ENCODE data around the gene ENG. TPM values are rescaled to one million over a fixed set of nuclear protein-coding genes. Genes with fewer than 3 reads are reported as not detected.
A peak's percentile ranks its signal among the peaks of the same experiment; 100 is the strongest.

Gene ENG
- polyA plus RNA-seq, 2 donors: 11.1 to 17.9 TPM

- no peaks in the 10 kb centered on the region for H3K36me3 ChIP-seq (ENCODE audit: control insufficient read depth in 2 of 2, insufficient read depth in 2 of 2, low read length in 1 of 2)
- H3K9me3 ChIP-seq (ENCODE audit: control insufficient read depth in 2 of 2, insufficient read depth in 1 of 2, low read depth in 1 of 2, low read length in 1 of 2): no peaks in the 10 kb centered on the region
- 90 to 93% methylated on average over 3 of the region's 3 CpGs for WGBS, 2 donors
- peaks cover 0 to 5% of the 10 kb centered on the region in 2 donors for H3K4me1 ChIP-seq (ENCODE audit: control insufficient read depth in 2 of 2, insufficient read depth in 2 of 2, low read length in 1 of 2)
- H3K27me3 ChIP-seq (ENCODE audit: control insufficient read depth in 1 of 2, insufficient read depth in 2 of 2, low read length in 2 of 2): no peaks in the 10 kb centered on the region
- H3K4me3 ChIP-seq (ENCODE audit: low read depth in 1 of 2, low read length in 2 of 2): no peak overlapping the region
- no peak overlapping the region for H3K27ac ChIP-seq (ENCODE audit: low read depth in 2 of 2, low read length in 1 of 2)
Measured at GRCh38 chr9:127773272-127773671, 81.2 kb downstream of the ENG start.

GRCh38 chr9:127772603-127773002 lies 81.9 kb downstream of the ENG start:
- WGBS, 2 donors: 92 to 96% methylated on average over 5 of the region's 5 CpGs

GRCh38 chr9:127771570-127772189 lies 82.8 kb downstream of the ENG start:
- H3K4me3 ChIP-seq (ENCODE audit: low read depth in 1 of 2, low read length in 2 of 2): peak overlapping the region in 1 of 2 donors; percentile 55

More at GRCh38 chr9:127772603-127773002, 81.9 kb downstream of the ENG start:
- Histone ChIP-seq H3K4me1 (ENCODE audit: control insufficient read depth in 2 of 2, insufficient read depth in 2 of 2, low read length in 1 of 2) (peaks cover 0 to 5% of the 10 kb centered on the region in 2 donors), H3K27me3 (ENCODE audit: control insufficient read depth in 1 of 2, insufficient read depth in 2 of 2, low read length in 2 of 2) (no peaks in the 10 kb centered on the region), H3K36me3 (ENCODE audit: control insufficient read depth in 2 of 2, insufficient read depth in 2 of 2, low read length in 1 of 2) (no peaks in the 10 kb centered on the region), H3K27ac (ENCODE audit: low read depth in 2 of 2, low read length in 1 of 2) (no peak overlapping the region), H3K9me3 (ENCODE audit: control insufficient read depth in 2 of 2, insufficient read depth in 1 of 2, low read depth in 1 of 2, low read length in 1 of 2) (no peaks in the 10 kb centered on the region), H3K4me3 (ENCODE audit: low read depth in 1 of 2, low read length in 2 of 2) (no peak overlapping the region)

DNA sequence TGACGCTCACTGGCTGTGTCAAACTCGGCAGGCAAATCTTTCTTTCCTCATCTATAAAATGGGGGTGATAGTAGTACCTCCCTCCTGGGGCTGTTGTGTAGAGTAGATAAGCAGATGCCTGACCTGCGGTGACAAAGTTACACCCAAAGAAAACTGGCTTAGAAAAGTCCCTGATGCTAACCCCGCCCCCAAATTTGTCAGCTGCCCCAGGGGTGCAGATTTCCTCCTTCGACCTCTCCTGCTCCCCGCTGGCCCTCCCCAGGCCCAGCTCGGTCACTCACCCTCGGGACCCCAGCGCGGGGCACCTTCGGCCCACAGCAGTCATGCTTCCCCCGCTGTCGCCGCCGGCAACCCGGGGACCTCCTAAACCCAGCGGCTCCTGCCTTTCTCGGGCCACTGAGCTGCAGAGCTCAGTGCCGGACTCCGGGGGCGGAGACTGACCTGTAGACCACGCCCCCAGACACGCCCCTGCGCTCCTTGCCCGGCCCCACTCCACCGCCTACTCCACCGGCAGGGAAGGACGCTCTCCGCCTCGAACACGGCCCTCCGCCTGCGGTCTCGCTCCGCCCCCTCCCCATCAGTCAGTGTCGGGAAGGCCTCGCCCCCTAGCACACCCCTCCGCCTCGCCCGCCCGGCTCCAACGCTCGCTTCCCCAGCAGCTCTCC lies 83.4 kb downstream of the ENG start:
- 2 to 3% methylated on average over 38 to 43 of the region's 43 CpGs for WGBS, 2 donors
- Histone ChIP-seq H3K27me3 (ENCODE audit: control insufficient read depth in 1 of 2, insufficient read depth in 2 of 2, low read length in 2 of 2) (no peaks in the 10 kb centered on the region), H3K4me1 (ENCODE audit: control insufficient read depth in 2 of 2, insufficient read depth in 2 of 2, low read length in 1 of 2) (peaks cover 0 to 5% of the 10 kb centered on the region in 2 donors), H3K27ac (ENCODE audit: low read depth in 2 of 2, low read length in 1 of 2) (peak overlapping the region; percentile 44 to 83), H3K9me3 (ENCODE audit: control insufficient read depth in 2 of 2, insufficient read depth in 1 of 2, low read depth in 1 of 2, low read length in 1 of 2) (no peaks in the 10 kb centered on the region), H3K36me3 (ENCODE audit: control insufficient read depth in 2 of 2, insufficient read depth in 2 of 2, low read length in 1 of 2) (no peaks in the 10 kb centered on the region), H3K4me3 (ENCODE audit: low read depth in 1 of 2, low read length in 2 of 2) (peak overlapping the region; percentile 47 to 55)

More at GRCh38 chr9:127771570-127772189, 82.8 kb downstream of the ENG start:
- WGBS, 2 donors: 3% methylated on average over 18 to 19 of the region's 19 CpGs
- Histone ChIP-seq H3K4me1 (ENCODE audit: control insufficient read depth in 2 of 2, insufficient read depth in 2 of 2, low read length in 1 of 2) (peaks cover 0 to 5% of the 10 kb centered on the region in 2 donors), H3K27me3 (ENCODE audit: control insufficient read depth in 1 of 2, insufficient read depth in 2 of 2, low read length in 2 of 2) (no peaks in the 10 kb centered on the region), H3K27ac (ENCODE audit: low read depth in 2 of 2, low read length in 1 of 2) (peak overlapping the region; percentile 44 to 76), H3K9me3 (ENCODE audit: control insufficient read depth in 2 of 2, insufficient read depth in 1 of 2, low read depth in 1 of 2, low read length in 1 of 2) (no peaks in the 10 kb centered on the region), H3K36me3 (ENCODE audit: control insufficient read depth in 2 of 2, insufficient read depth in 2 of 2, low read length in 1 of 2) (no peaks in the 10 kb centered on the region)

DNA sequence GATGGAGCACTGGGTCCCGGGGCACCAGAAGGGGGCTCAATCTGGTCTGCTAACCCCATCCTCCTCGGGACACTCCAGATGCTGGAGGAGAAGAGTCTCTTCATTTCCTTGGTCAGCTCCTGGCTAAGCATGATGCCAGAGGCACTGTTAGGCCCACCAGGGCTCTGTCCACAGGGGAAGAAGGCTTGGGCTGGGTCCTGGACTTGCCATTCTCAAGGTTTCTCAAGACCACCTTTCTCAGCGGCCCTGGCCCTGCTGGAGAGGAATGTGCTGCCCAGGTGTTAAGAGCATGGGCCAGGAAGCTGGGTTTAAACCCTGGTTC lies 83.9 kb downstream of the ENG start:
- peak overlapping the region; percentile 4 to 47 for H3K4me3 ChIP-seq (ENCODE audit: low read depth in 1 of 2, low read length in 2 of 2)
- peak overlapping the region; percentile 35 to 55 for H3K27ac ChIP-seq (ENCODE audit: low read depth in 2 of 2, low read length in 1 of 2)
- H3K4me1 ChIP-seq (ENCODE audit: control insufficient read depth in 2 of 2, insufficient read depth in 2 of 2, low read length in 1 of 2): peaks cover 0 to 5% of the 10 kb centered on the region in 2 donors

GRCh38 chr9:127769929-127770582 lies 84.4 kb downstream of the ENG start:
- Histone ChIP-seq H3K36me3 (ENCODE audit: control insufficient read depth in 2 of 2, insufficient read depth in 2 of 2, low read length in 1 of 2) (no peaks in the 10 kb centered on the region), H3K9me3 (ENCODE audit: control insufficient read depth in 2 of 2, insufficient read depth in 1 of 2, low read depth in 1 of 2, low read length in 1 of 2) (no peaks in the 10 kb centered on the region), H3K27me3 (ENCODE audit: control insufficient read depth in 1 of 2, insufficient read depth in 2 of 2, low read length in 2 of 2) (no peaks in the 10 kb centered on the region), H3K4me3 (ENCODE audit: low read depth in 1 of 2, low read length in 2 of 2) (peak overlapping the region in 1 of 2 donors; percentile 4), H3K4me1 (ENCODE audit: control insufficient read depth in 2 of 2, insufficient read depth in 2 of 2, low read length in 1 of 2) (peaks cover 0 to 5% of the 10 kb centered on the region in 2 donors), H3K27ac (ENCODE audit: low read depth in 2 of 2, low read length in 1 of 2) (peak overlapping the region; percentile 35 to 51)
- WGBS, 2 donors: 67 to 68% methylated on average over 4 of the region's 4 CpGs

More for the DNA sequence above, 83.9 kb downstream of the ENG start:
- H3K27me3 ChIP-seq (ENCODE audit: control insufficient read depth in 1 of 2, insufficient read depth in 2 of 2, low read length in 2 of 2): no peaks in the 10 kb centered on the region
- WGBS, 2 donors: 49 to 58% methylated on average over 3 of the region's 3 CpGs
- H3K36me3 ChIP-seq (ENCODE audit: control insufficient read depth in 2 of 2, insufficient read depth in 2 of 2, low read length in 1 of 2): no peaks in the 10 kb centered on the region
- no peaks in the 10 kb centered on the region for H3K9me3 ChIP-seq (ENCODE audit: control insufficient read depth in 2 of 2, insufficient read depth in 1 of 2, low read depth in 1 of 2, low read length in 1 of 2)

DNA sequence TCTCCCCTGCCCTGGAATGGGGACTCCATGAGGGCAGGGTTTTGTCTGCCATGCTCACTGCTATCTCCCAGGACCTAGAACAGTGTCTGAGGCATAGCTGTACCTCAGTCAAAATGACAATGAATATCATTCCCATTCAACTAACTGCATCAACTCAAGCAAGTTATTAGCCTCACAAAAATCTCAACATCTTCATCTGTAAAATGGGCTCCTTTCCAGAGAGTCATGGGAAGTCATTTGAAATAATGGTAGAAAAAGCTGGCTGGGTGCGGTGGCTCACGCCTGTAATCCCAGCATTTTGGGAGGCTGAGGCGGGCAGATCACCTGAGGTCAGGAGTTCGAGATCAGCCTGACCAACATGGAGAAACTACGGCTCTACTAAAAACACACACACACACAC lies 85.4 kb downstream of the ENG start:
- no peak overlapping the region for H3K4me3 ChIP-seq (ENCODE audit: low read depth in 1 of 2, low read length in 2 of 2)
- H3K36me3 ChIP-seq (ENCODE audit: control insufficient read depth in 2 of 2, insufficient read depth in 2 of 2, low read length in 1 of 2): no peaks in the 10 kb centered on the region
- no peak overlapping the region for H3K27ac ChIP-seq (ENCODE audit: low read depth in 2 of 2, low read length in 1 of 2)
- no peaks in the 10 kb centered on the region for H3K27me3 ChIP-seq (ENCODE audit: control insufficient read depth in 1 of 2, insufficient read depth in 2 of 2, low read length in 2 of 2)
- no peaks in the 10 kb centered on the region for H3K9me3 ChIP-seq (ENCODE audit: control insufficient read depth in 2 of 2, insufficient read depth in 1 of 2, low read depth in 1 of 2, low read length in 1 of 2)
- WGBS, 2 donors: 89 to 95% methylated on average over 5 of the region's 5 CpGs
- peaks cover 0 to 5% of the 10 kb centered on the region in 2 donors for H3K4me1 ChIP-seq (ENCODE audit: control insufficient read depth in 2 of 2, insufficient read depth in 2 of 2, low read length in 1 of 2)

DNA sequence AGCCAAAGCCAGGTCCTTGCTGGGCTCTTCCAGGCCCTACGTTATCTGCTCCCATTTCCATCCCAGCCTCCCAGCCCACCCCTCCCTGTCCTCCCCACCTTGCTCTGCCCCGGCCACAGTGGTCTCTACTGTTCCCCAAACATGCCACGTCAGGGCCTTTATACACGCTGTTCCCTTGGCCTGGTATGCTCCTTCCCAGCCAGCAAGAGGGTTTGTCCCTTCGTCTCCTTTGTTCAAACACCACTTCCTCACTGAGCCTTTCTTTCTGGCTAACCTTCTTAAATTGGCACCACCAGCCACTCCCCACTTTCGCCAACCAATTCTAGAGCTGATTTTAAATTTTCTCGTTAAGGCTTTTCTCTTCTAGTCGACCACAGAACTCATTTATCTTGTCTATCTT lies 85.8 kb downstream of the ENG start:
- 69 to 72% methylated on average over 8 of the region's 8 CpGs for WGBS, 2 donors
- Histone ChIP-seq H3K27ac (ENCODE audit: low read depth in 2 of 2, low read length in 1 of 2) (no peak overlapping the region), H3K4me3 (ENCODE audit: low read depth in 1 of 2, low read length in 2 of 2) (no peak overlapping the region), H3K27me3 (ENCODE audit: control insufficient read depth in 1 of 2, insufficient read depth in 2 of 2, low read length in 2 of 2) (no peaks in the 10 kb centered on the region), H3K4me1 (ENCODE audit: control insufficient read depth in 2 of 2, insufficient read depth in 2 of 2, low read length in 1 of 2) (peaks cover 0 to 5% of the 10 kb centered on the region in 2 donors), H3K36me3 (ENCODE audit: control insufficient read depth in 2 of 2, insufficient read depth in 2 of 2, low read length in 1 of 2) (no peaks in the 10 kb centered on the region), H3K9me3 (ENCODE audit: control insufficient read depth in 2 of 2, insufficient read depth in 1 of 2, low read depth in 1 of 2, low read length in 1 of 2) (no peaks in the 10 kb centered on the region)

DNA sequence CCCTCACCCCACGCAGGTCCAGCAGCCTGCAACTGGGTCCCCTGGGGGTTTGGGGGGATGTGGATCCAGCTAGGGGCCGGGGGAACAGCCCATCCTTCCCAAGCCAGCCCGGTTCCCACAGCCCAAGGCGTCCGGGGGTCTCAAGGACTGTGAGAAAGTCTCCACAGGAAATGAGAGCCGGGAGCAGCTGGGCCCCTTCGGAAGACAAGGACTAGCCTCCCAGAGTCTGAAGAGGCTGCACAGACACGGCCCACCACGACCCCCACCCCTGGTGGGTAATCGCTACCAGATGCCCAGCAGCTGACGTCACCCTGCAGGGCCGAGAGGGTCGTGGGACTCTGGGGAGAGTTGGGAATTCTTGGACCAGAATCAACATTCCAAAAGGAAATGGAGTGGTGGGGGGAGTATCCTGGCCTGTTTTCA lies 86.5 kb downstream of the ENG start:
- Histone ChIP-seq H3K4me3 (ENCODE audit: low read depth in 1 of 2, low read length in 2 of 2) (no peak overlapping the region), H3K4me1 (ENCODE audit: control insufficient read depth in 2 of 2, insufficient read depth in 2 of 2, low read length in 1 of 2) (peaks cover 0 to 5% of the 10 kb centered on the region in 2 donors)

More for the DNA sequence above, 86.5 kb downstream of the ENG start:
- 54 to 57% methylated on average over 13 of the region's 13 CpGs for WGBS, 2 donors
- Histone ChIP-seq H3K27me3 (ENCODE audit: control insufficient read depth in 1 of 2, insufficient read depth in 2 of 2, low read length in 2 of 2) (no peaks in the 10 kb centered on the region), H3K27ac (ENCODE audit: low read depth in 2 of 2, low read length in 1 of 2) (peak overlapping the region; percentile 51 to 64), H3K9me3 (ENCODE audit: control insufficient read depth in 2 of 2, insufficient read depth in 1 of 2, low read depth in 1 of 2, low read length in 1 of 2) (no peaks in the 10 kb centered on the region), H3K36me3 (ENCODE audit: control insufficient read depth in 2 of 2, insufficient read depth in 2 of 2, low read length in 1 of 2) (no peaks in the 10 kb centered on the region)

Data from esophagus (tissue), 2 donors.